Tibial nerve (tissue), 4 donors: Measurements from ENCODE around the gene SEPTIN1. TPM values are rescaled to one million over a fixed set of nuclear protein-coding genes. Genes with fewer than 3 reads are reported as not detected.
"Not testable (repeated sequence)": the region's sequence is repeated elsewhere in the genome, so short reads cannot be mapped to it uniquely, and the experiment has no call there.

ENCODE experiments used
- DNase-seq, 2 donors: peaks; one replicate each; pipeline ENCODE4 v3.0.0-alpha.2; 2019; ENCODE audit warnings: low spot score in 2 of 2
- H3K27ac ChIP-seq, 4 donors: fragments of 200-600 bp; sonication (generic) in 3 of 4; one replicate each; pipeline ENCODE4 v1.5.1; 2017 to 2019; ENCODE audit warnings: mild to moderate bottlenecking in 1 of 4
- H3K27me3 ChIP-seq, 2 donors: fragments of 200-600 bp; sonication (generic) in 1 of 2; one replicate each; pipeline versions ENCODE4 v1.5.1 to v1.6.0; 2017 to 2019
- H3K36me3 ChIP-seq, 3 donors: fragments of 200-600 bp; sonication (generic); one replicate each; pipeline ENCODE4 v1.5.1; 2018 to 2019
- H3K4me1 ChIP-seq, 4 donors: fragments of 200-600 bp; sonication (generic) in 3 of 4; one replicate each; pipeline ENCODE4 v1.5.1; 2017 to 2019
- H3K4me3 ChIP-seq, 4 donors: fragments of 200-600 bp; sonication (generic) in 3 of 4; one replicate each; pipeline ENCODE4 v1.5.1; 2017 to 2019; ENCODE audit warnings: mild to moderate bottlenecking in 1 of 4, moderate library complexity in 1 of 4
- H3K9me3 ChIP-seq, 4 donors: fragments of 200-600 bp; sonication (generic) in 3 of 4; one replicate each; pipeline ENCODE4 v1.5.1; 2017 to 2019
- CTCF ChIP-seq, 5 experiments: fragments of 200-600 bp in 3 of 5; fragments of 450-650 bp in 2 of 5; sonication (generic) in 3 of 5; IDR thresholded peaks; one replicate each; pipeline ENCODE4 v1.5.1; 2016 to 2019; ENCODE audit warnings: antibody characterized with exemption in 5 of 5, mild to moderate bottlenecking in 3 of 5, moderate library complexity in 2 of 5
- EP300 ChIP-seq, 2 donors: sonication (generic); formaldehyde crosslinking; IDR thresholded peaks; one replicate each; pipeline ENCODE4 v1.6.1; 2017; ENCODE audit warnings: antibody characterized with exemption in 2 of 2, mild to moderate bottlenecking in 1 of 2
- POLR2A ChIP-seq, 2 donors: fragments of 450-650 bp; IDR thresholded peaks; one replicate each; pipeline ENCODE4 v1.6.1; 2017; ENCODE audit warnings: antibody characterized with exemption in 2 of 2, mild to moderate bottlenecking in 2 of 2, moderate library complexity in 2 of 2
- WGBS, 2 donors: methylation state at CpG; one replicate each; pipeline ENCODE4 v1.1.5; 2018; 5-methylcytosine and 5-hydroxymethylcytosine counted together
- total RNA-seq, 4 donors: library from RNA; depleted of rRNA; stranded (reverse); fragments of >200 nt; gene quantifications; one replicate each; pipeline ENCODE4 v1.1.0, GENCODE V29; 2016

The SEPTIN1 gene
- total RNA-seq, 4 donors from 2014 or later: 1.4 to 4.8 (median 3.6) TPM; not detected in 1

- DNase-seq: no peak
- Histone ChIP-seq H3K9me3 (no peaks in the 10 kb centered on the region), H3K27ac (no peak overlapping the region), H3K27me3 (no peaks in the 10 kb centered on the region), H3K36me3 (peaks cover 0 to 17% (median 0%) of the 10 kb centered on the region in 3 donors), H3K4me1 (peaks cover 0 to 1% (median 0%) of the 10 kb centered on the region in 4 donors), H3K4me3 (no peak overlapping the region)
- WGBS, 2 donors: 92 to 95% methylated on average over 3 of the region's 3 CpGs
- TF ChIP-seq EP300 (IDR thresholded peaks at IDR 0.05) (no peak), CTCF (IDR thresholded peaks at IDR 0.05) (no peak), POLR2A (IDR thresholded peaks at IDR 0.05) (no peak)
Observed at GRCh38 chr16:30346286-30346685, 36.1 kb downstream of the SEPTIN1 start.

GRCh38 chr16:30343491-30343820, 38.9 kb downstream of the SEPTIN1 start:
- not testable (repeated sequence) for H3K4me1 ChIP-seq, H3K27ac ChIP-seq, H3K4me3 ChIP-seq, DNase-seq, H3K27me3 ChIP-seq, H3K9me3 ChIP-seq, H3K36me3 ChIP-seq
- 93 to 97% methylated on average over 11 of the region's 11 CpGs for whole genome bisulfite sequencing, 2 donors

GRCh38 chr16:30342751-30343490, 39.4 kb downstream of the SEPTIN1 start:
- H3K27me3 ChIP-seq: no peaks in the 10 kb centered on the region
- H3K4me3 ChIP-seq: no peak overlapping the region
- no peaks in the 10 kb centered on the region for H3K36me3 ChIP-seq
- TF ChIP-seq CTCF (IDR thresholded peaks at IDR 0.05) (no peak), POLR2A (IDR thresholded peaks at IDR 0.05) (no peak), EP300 (IDR thresholded peaks at IDR 0.05) (no peak)
- DNase-seq: no peak
- 92 to 94% methylated on average over 28 to 30 of the region's 32 CpGs for WGBS, 2 donors
- H3K9me3 ChIP-seq: no peaks in the 10 kb centered on the region
- no peaks in the 10 kb centered on the region for H3K4me1 ChIP-seq
- H3K27ac ChIP-seq: no peak overlapping the region

- H3K4me3 ChIP-seq, DNase-seq: not testable (repeated sequence)
- 94 to 95% methylated on average over 8 of the region's 8 CpGs for WGBS, 2 donors
Observed at GRCh38 chr16:30341971-30342370, 40.4 kb downstream of the SEPTIN1 start.

GRCh38 chr16:30340621-30341020, 41.7 kb downstream of the SEPTIN1 start:
- Histone ChIP-seq H3K9me3 (no peaks in the 10 kb centered on the region), H3K4me1 (peaks cover 0 to 6% (median 4%) of the 10 kb centered on the region in 4 donors), H3K27me3 (no peaks in the 10 kb centered on the region), H3K27ac (no peak overlapping the region), H3K4me3 (no peak overlapping the region), H3K36me3 (no peaks in the 10 kb centered on the region)
- WGBS, 2 donors: 88 to 91% methylated on average over 11 to 13 of the region's 13 CpGs
- TF ChIP-seq POLR2A (IDR thresholded peaks at IDR 0.05) (no peak), CTCF (IDR thresholded peaks at IDR 0.05) (no peak), EP300 (IDR thresholded peaks at IDR 0.05) (no peak)
- no peak for DNase-seq

More at GRCh38 chr16:30341971-30342370, 40.4 kb downstream of the SEPTIN1 start:
- not testable (repeated sequence) for H3K4me1 ChIP-seq, H3K27me3 ChIP-seq, H3K36me3 ChIP-seq, H3K9me3 ChIP-seq, H3K27ac ChIP-seq

- not testable (repeated sequence) for H3K9me3 ChIP-seq, H3K27me3 ChIP-seq, H3K36me3 ChIP-seq, H3K27ac ChIP-seq, H3K4me3 ChIP-seq, H3K4me1 ChIP-seq, DNase-seq
- 84 to 88% methylated on average over 5 of the region's 5 CpGs for WGBS, 2 donors
Observed at GRCh38 chr16:30338715-30339114, 43.6 kb downstream of the SEPTIN1 start.

GRCh38 chr16:30337964-30338357, 44.4 kb downstream of the SEPTIN1 start:
- H3K9me3 ChIP-seq, H3K27me3 ChIP-seq, H3K36me3 ChIP-seq, DNase-seq, H3K4me1 ChIP-seq, H3K4me3 ChIP-seq, H3K27ac ChIP-seq: not testable (repeated sequence)
- WGBS, 2 donors: 95 to 97% methylated on average over 10 of the region's 10 CpGs
